Keratinocyte (primary cell): ENCODE data around the gene RPIA. TPM values are rescaled to one million over a fixed set of nuclear protein-coding genes. Genes with fewer than 3 reads are reported as not detected.

ENCODE experiments used
- DNase-seq: peaks from one replicate; pipeline ENCODE4 v3.0.0-alpha.2; 2011; ENCODE audit warnings: low read depth, missing footprints, low spot score
- FAIRE-seq: peaks from 2 replicates; lab custom pipeline; 2011; peaks lifted over from hg19 to GRCh38; lab: Jason Lieb, UNC
- H2AFZ ChIP-seq: 2 replicates; pipeline ENCODE4 v1.6.0; 2012; ENCODE audit warnings: low read length, control low read depth, inconsistent platforms; ENCODE audit not compliant: control insufficient read depth
- H3K27ac ChIP-seq: 2 replicates; pipeline ENCODE4 v1.5.1; 2011; ENCODE audit warnings: low read length; ENCODE audit not compliant: control insufficient read depth, insufficient read depth
- H3K27me3 ChIP-seq: 3 replicates; pipeline ENCODE4 v1.6.0; 2011; ENCODE audit warnings: low read length; ENCODE audit not compliant: control insufficient read depth, insufficient read depth; ENCODE audit errors: extremely low read depth
- H3K36me3 ChIP-seq, 2 experiments: 2 replicates in 1 of 2; 3 replicates in 1 of 2; pipeline ENCODE4 v1.5.1; 2011; ENCODE audit warnings: low read length in 2 of 2, mild to moderate bottlenecking in 1 of 2; ENCODE audit not compliant: control insufficient read depth in 2 of 2, insufficient read depth in 2 of 2; ENCODE audit errors: extremely low read depth in 1 of 2
- H3K4me1 ChIP-seq: 3 replicates; pipeline ENCODE4 v1.5.1; 2011; ENCODE audit warnings: low read length; ENCODE audit not compliant: control insufficient read depth, insufficient read depth; ENCODE audit errors: extremely low read depth
- H3K4me2 ChIP-seq: 3 replicates; pipeline ENCODE4 v1.6.0; 2011; ENCODE audit warnings: low read depth, low read length; ENCODE audit not compliant: control insufficient read depth, insufficient read depth; ENCODE audit errors: extremely low read depth
- H3K4me3 ChIP-seq, 3 experiments: fragments of 200-600 bp in 1 of 3; sonication (generic) in 1 of 3; 2 replicates in 2 of 3; 3 replicates in 1 of 3; pipeline ENCODE4 v1.5.1; 2011 to 2016; ENCODE audit warnings: low read length in 3 of 3, mild to moderate bottlenecking in 3 of 3, control low read depth in 2 of 3, inconsistent platforms in 1 of 3, low read depth in 1 of 3, mixed read lengths in 1 of 3, mixed run types in 1 of 3, moderate library complexity in 1 of 3; ENCODE audit not compliant: control insufficient read depth in 2 of 3, insufficient read depth in 2 of 3; ENCODE audit errors: extremely low read depth in 1 of 3
- H3K79me2 ChIP-seq: 2 replicates; pipeline ENCODE4 v1.6.0; 2012; ENCODE audit warnings: low read length; ENCODE audit not compliant: control insufficient read depth, insufficient read depth
- H3K9ac ChIP-seq: 3 replicates; pipeline ENCODE4 v1.6.0; 2011; ENCODE audit warnings: low read length; ENCODE audit not compliant: control insufficient read depth, insufficient read depth; ENCODE audit errors: extremely low read depth
- H3K9me1 ChIP-seq: 3 replicates; pipeline ENCODE4 v1.6.0; 2011; ENCODE audit warnings: low read length; ENCODE audit not compliant: control insufficient read depth, insufficient read depth; ENCODE audit errors: extremely low read depth
- H3K9me3 ChIP-seq: 2 replicates; pipeline ENCODE4 v1.5.1; 2012; ENCODE audit warnings: low read depth, low read length; ENCODE audit not compliant: control insufficient read depth
- H4K20me1 ChIP-seq: 3 replicates; pipeline ENCODE4 v1.6.0; 2011; ENCODE audit warnings: low read length; ENCODE audit not compliant: control insufficient read depth, insufficient read depth; ENCODE audit errors: extremely low read depth
- CTCF ChIP-seq, 3 experiments: IDR thresholded peaks in 1 of 3; conservative IDR thresholded peaks in 1 of 3; optimal IDR thresholded peaks in 1 of 3; 2 replicates in 2 of 3; 3 replicates in 1 of 3; pipeline versions ENCODE3 to v1.5.1; 2011; ENCODE audit warnings: low read length in 3 of 3, mild to moderate bottlenecking in 3 of 3, moderate library complexity in 2 of 3, control low read depth in 1 of 3, inconsistent platforms in 1 of 3; ENCODE audit not compliant: insufficient read depth in 2 of 3; ENCODE audit errors: extremely low read depth in 1 of 3
- EZH2 ChIP-seq: IDR thresholded peaks from one replicate; pipeline ENCODE4 v1.6.1; 2012; ENCODE audit warnings: inconsistent platforms, mild to moderate bottlenecking, low read length, moderate library complexity
- dilution Hi-C: fragments of 300-500 bp; cut with MboI; formaldehyde crosslinking; loops from one replicate; pipeline ENCODE4 v1.7.0; 2020; ENCODE audit warnings: low sequenced_read_pairs; ENCODE audit not compliant: extremely low pct_ligation_motif_present
- polyA plus RNA-seq, 5 experiments: library from polyadenylated mRNA; depleted of rRNA in 3 of 5; stranded (reverse) in 3 of 5; stranded (forward) in 1 of 5; unstranded in 1 of 5; fragments of >200 nt; gene quantifications; 1 replicate in 1 of 5; 2 replicates in 3 of 5; 3 replicates in 1 of 5; pipeline versions ENCODE4 v1.2.1 to v1.2.3, GENCODE V29; 2011 to 2012; ENCODE audit warnings: missing spikeins in 2 of 5, low read depth in 1 of 5, low replicate concordance in 1 of 5

Gene RPIA
- polyA plus RNA-seq, 1 donor (not counting 4 experiments of a cell fraction or from before 2014, with no cell fraction given), result 11.4 TPM

- peaks cover 0 to 3% of the 10 kb centered on the region in 2 experiments for H3K36me3 ChIP-seq
- H3K9me1 ChIP-seq, result no peaks in the 10 kb centered on the region
- H3K4me1 ChIP-seq, result peaks cover 6% of the 10 kb centered on the region
- TF ChIP-seq CTCF (optimal IDR thresholded peaks at IDR 0.05 in 1 of 3, IDR thresholded peaks at IDR 0.05 in 1 of 3, conservative IDR thresholded peaks at IDR 0.05 in 1 of 3; ENCODE audit: extremely low read depth in 1 of 3, insufficient read depth in 2 of 3, low read length in 3 of 3) (no peak), EZH2 (no peak)
- dilution Hi-C loops, result no loop called here
- no peak overlapping the region for H3K4me3 ChIP-seq
- no peak overlapping the region for H3K9ac ChIP-seq
- no peak for DNase-seq
- no peaks in the 10 kb centered on the region for H4K20me1 ChIP-seq
- H2AFZ ChIP-seq, result no peak overlapping the region
- H3K27me3 ChIP-seq, result no peaks in the 10 kb centered on the region
- H3K79me2 ChIP-seq, result no peaks in the 10 kb centered on the region
- no peaks in the 10 kb centered on the region for H3K9me3 ChIP-seq
- H3K27ac ChIP-seq, result no peak overlapping the region
- no peak overlapping the region for H3K4me2 ChIP-seq
- no peak for FAIRE-seq
Observed at GRCh38 chr2:88754585-88755320, 63.3 kb downstream of the RPIA start.

- H3K4me2 ChIP-seq, result no peak overlapping the region
- H3K27ac ChIP-seq, result no peak overlapping the region
- no peaks in the 10 kb centered on the region for H3K9me1 ChIP-seq
- no peaks in the 10 kb centered on the region for H3K9me3 ChIP-seq
- no peak overlapping the region for H3K4me3 ChIP-seq
- TF ChIP-seq CTCF (optimal IDR thresholded peaks at IDR 0.05 in 1 of 3, IDR thresholded peaks at IDR 0.05 in 1 of 3, conservative IDR thresholded peaks at IDR 0.05 in 1 of 3; ENCODE audit: extremely low read depth in 1 of 3, insufficient read depth in 2 of 3, low read length in 3 of 3) (no peak), EZH2 (no peak)
- peaks cover 6% of the 10 kb centered on the region for H3K4me1 ChIP-seq
- no peak overlapping the region for H3K9ac ChIP-seq
- DNase-seq, result no peak
- dilution Hi-C loops, result no loop called here
- no peak for FAIRE-seq
- H3K79me2 ChIP-seq, result no peaks in the 10 kb centered on the region
- H2AFZ ChIP-seq, result no peak overlapping the region
- peaks cover 0 to 3% of the 10 kb centered on the region in 2 experiments for H3K36me3 ChIP-seq
- no peaks in the 10 kb centered on the region for H4K20me1 ChIP-seq
- no peaks in the 10 kb centered on the region for H3K27me3 ChIP-seq
Observed at GRCh38 chr2:88755836-88756235, 64.4 kb downstream of the RPIA start.
